NCI-H146 (cell line): ENCODE results near the gene MAPRE3.
A peak's percentile ranks its signal among the peaks of the same experiment; 100 is the strongest.
"Not testable (repeated sequence)": the region's sequence is repeated elsewhere in the genome, so short reads cannot be mapped to it uniquely, and the experiment has no call there.

ENCODE experiments used
- DNase-seq: peaks from one replicate; lab custom pipeline; 2025; lab: John Stamatoyannopoulos, UW

MAPRE3 gene

DNA sequence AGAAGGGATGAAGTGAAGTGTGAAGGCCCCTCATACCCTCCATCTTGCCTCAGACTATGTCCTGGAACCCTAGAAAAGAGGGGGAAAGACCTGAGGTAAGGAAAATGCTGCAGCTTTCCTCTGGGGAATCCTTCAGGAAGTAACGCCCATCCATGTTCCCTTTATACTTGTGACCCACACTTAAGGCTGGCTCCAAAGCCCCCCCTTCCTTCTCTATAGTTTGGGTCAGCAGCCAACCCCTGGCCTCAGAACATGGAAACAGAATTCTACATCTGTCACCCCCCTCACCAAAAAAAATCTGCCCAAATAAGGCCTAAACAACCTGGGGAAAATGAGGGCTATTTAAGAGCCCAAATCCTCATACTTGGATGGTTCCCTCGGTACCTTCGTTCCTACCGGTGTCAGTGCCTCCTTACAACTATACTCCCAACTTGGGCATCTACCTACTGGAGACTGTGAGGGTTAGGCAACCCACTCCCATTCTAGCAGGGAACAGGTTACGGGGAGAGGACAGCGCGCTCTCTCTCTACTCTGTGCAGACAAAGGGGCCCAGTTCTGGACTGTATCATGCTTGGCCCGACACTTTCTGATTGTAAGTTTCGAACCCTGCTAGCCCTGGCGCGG lies 100.3 kb downstream of the MAPRE3 start:
- DNase-seq = no peak

DNA sequence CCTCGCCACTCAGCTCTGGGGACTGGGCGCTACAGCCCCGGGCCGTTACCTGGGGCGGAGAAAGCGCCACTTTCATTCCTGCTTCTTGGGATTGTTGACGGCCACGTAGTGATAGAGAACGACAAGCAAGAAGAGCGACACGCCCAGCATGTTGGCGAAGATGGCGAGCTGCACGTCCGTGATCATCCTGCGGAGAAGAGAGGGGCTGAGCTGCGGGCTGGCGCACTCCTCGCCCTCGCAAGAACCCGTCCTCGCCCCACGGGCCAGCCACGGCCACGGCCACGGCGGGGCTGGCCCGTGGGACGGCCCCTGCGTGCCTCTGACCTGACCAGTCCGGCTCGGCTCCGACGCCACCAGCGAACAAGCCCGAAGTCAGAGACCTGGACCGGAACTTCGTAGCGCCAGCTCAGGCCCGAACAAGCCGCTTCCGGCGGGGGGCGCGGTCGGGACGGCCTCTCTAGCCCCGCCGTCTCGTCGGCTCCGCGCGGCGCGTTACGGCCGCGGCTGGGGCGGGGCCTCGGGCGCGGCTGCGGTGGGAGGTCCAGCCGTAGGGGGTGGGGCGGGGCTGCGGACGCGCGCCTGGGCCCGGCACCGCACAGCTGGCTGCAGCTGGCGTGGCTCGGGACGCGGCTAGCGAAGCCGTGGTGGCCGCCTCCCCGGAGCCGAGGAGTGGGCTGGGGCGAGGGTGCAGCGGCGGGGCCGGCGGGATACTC lies 101.0 kb downstream of the MAPRE3 start, which contains the start of gene OST4:
Gene OST4 (minus strand): TSS at position 378 of the 713 bp plus-strand sequence.
- peak; percentile 90 for DNase-seq

DNA sequence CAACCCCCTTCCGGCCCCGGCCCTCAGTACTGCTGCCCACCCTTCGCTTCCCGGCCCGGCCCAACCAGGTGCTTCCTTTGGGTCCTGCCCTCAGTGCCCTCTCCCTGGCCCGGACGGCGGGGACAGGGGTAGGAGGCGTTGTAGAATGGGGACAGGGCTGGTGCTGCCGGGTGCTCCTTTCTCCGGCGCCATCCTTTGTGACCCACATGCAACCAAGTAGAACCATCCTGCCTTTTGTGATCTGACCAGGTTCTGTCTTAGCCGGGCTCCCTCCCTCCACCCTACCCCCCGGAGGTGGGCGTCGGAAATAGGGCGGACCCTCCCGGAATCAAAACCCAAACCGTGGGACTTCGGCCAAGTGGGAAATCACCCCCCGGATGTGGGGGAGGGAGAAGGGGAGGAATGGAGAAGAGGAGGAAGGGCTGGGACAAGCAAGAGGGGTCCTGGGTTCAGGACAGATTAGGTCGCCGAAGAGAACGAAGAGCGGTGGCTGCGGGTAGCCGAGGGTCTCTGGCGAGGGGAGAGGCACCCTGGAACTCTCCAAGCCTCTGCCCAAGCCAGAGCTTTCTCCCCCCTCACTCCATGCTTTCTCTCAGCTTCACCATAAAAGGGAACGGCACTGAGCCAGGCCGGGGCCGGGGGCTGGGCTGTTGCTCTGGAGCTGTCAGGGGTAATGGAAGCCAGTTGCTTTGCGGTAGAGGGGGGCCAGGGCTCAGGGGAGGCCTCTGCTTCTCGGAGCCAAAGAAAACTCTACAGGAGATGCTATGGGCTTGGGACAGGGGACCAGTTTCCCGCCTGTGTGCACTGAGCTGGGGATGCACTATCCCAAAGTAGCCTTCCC lies 101.8 kb downstream of the MAPRE3 start:
- peak; percentile 61 for DNase-seq

GRCh38 chr2:27072920-27073319 lies 102.5 kb downstream of the MAPRE3 start:
- no peak for DNase-seq

- DNase-seq = no peak
These were observed 103.3 kb downstream of the MAPRE3 start for GRCh38 chr2:27073782-27074181.

GRCh38 chr2:27074738-27075565 lies 104.5 kb downstream of the MAPRE3 start:
- DNase-seq = peak; percentile 38

DNA sequence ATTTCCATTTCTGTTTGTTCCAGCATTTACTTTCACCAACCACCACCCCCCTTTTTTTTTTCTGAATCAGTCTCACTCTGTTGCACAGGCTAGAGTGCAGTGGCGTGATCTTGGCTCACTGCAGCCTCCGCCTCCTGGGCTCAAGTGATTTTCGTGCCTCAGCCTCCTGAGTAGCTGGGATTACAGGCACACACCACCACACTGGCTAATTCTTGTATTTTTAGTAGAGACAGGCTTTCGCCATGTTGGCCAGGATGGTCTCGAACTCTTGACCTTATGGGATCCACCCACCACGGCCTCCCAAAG lies 105.1 kb downstream of the MAPRE3 start:
- not testable (repeated sequence) for DNase-seq

DNA sequence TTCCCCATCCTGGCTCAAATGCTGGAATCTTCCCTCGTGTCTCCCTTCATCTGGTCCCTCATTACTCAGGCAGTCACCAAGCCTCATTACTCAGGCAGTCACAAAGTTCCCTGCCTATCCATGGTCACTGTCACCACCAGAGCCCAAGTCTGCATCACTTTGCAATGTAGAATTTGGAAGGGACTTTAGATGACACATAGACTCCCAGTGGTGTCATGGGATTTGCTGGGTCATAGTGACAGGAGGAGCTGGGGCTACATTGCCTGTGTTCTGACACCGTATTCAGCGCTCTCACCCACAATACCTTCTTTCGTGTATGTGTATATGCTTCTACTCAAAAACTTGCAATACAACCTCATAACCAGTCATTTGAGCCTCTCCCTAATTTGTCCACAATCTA lies 105.9 kb downstream of the MAPRE3 start:
- no peak for DNase-seq
